ENCODE measurements around the gene RPL38. TPM values are rescaled to one million over a fixed set of nuclear protein-coding genes. Genes with fewer than 3 reads are reported as not detected.

Gene RPL38
- total RNA-seq, 3 donors from 2014 or later, result 617 to 705 (median 692) TPM

DNA sequence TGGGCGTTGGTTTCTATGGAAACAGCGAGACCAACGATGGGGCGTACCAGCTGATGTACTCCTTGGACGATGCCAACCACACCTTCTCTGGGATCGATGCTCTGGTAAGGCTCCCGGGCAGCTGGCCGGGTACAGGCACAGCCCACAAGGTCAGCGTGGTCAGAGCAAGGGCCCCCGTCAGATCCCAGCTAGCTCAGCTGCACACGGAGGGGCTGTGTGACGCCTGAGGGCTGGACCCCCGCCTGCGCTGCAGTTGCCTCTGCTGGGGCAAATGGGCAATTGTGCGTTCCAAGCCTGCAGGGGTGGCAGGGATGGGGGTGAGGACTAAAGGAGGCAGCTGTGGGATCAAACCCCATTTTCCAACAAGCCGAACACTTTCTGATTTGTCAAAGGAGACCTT lies 27.4 kb downstream of the RPL38 start:
- Histone ChIP-seq H3K4me1 (ENCODE audit: low read depth) (no peaks in the 10 kb centered on the region), H3K36me3 (ENCODE audit: low read depth) (no peaks in the 10 kb centered on the region), H3K9me3 (no peaks in the 10 kb centered on the region), H3K4me3 (no peak overlapping the region)
- TF ChIP-seq, protein P1, sequence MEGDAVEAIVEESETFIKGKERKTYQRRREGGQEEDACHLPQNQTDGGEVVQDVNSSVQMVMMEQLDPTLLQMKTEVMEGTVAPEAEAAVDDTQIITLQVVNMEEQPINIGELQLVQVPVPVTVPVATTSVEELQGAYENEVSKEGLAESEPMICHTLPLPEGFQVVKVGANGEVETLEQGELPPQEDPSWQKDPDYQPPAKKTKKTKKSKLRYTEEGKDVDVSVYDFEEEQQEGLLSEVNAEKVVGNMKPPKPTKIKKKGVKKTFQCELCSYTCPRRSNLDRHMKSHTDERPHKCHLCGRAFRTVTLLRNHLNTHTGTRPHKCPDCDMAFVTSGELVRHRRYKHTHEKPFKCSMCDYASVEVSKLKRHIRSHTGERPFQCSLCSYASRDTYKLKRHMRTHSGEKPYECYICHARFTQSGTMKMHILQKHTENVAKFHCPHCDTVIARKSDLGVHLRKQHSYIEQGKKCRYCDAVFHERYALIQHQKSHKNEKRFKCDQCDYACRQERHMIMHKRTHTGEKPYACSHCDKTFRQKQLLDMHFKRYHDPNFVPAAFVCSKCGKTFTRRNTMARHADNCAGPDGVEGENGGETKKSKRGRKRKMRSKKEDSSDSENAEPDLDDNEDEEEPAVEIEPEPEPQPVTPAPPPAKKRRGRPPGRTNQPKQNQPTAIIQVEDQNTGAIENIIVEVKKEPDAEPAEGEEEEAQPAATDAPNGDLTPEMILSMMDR (IDR thresholded peaks at IDR 0.05), result no peak
- no peak for ATAC-seq
- DNase-seq, result no peak
- intact Hi-C loops (cut with DNase I, micrococcal nuclease), result no loop called here

- TF ChIP-seq, protein P1 (IDR thresholded peaks at IDR 0.05), result no peak
- H3K4me1 ChIP-seq (ENCODE audit: low read depth), result no peaks in the 10 kb centered on the region
- intact Hi-C loops (cut with DNase I, micrococcal nuclease), result no loop called here
- H3K4me3 ChIP-seq, result no peak overlapping the region
- no peaks in the 10 kb centered on the region for H3K9me3 ChIP-seq
- no peak for ATAC-seq
- no peak for DNase-seq
- no peaks in the 10 kb centered on the region for H3K36me3 ChIP-seq (ENCODE audit: low read depth)
Measured at GRCh38 chr17:74231928-74232907, 28.7 kb downstream of the RPL38 start.

GRCh38 chr17:74233937-74234336 lies 30.5 kb downstream of the RPL38 start:
- intact Hi-C loops (cut with DNase I, micrococcal nuclease), result no loop called here
- H3K4me1 ChIP-seq (ENCODE audit: low read depth), result no peaks in the 10 kb centered on the region
- TF ChIP-seq, protein P1 (IDR thresholded peaks at IDR 0.05), result no peak
- no peak overlapping the region for H3K4me3 ChIP-seq
- DNase-seq (no peak), ATAC-seq (no peak)
- no peaks in the 10 kb centered on the region for H3K36me3 ChIP-seq (ENCODE audit: low read depth)
- H3K9me3 ChIP-seq, result no peaks in the 10 kb centered on the region

GRCh38 chr17:74234486-74234885 lies 31.0 kb downstream of the RPL38 start:
- no peaks in the 10 kb centered on the region for H3K4me1 ChIP-seq (ENCODE audit: low read depth)
- DNase-seq, result no peak
- intact Hi-C loops (cut with DNase I, micrococcal nuclease), result no loop called here
- no peaks in the 10 kb centered on the region for H3K36me3 ChIP-seq (ENCODE audit: low read depth)
- no peaks in the 10 kb centered on the region for H3K9me3 ChIP-seq
- H3K4me3 ChIP-seq, result no peak overlapping the region
- TF ChIP-seq, protein P1 (IDR thresholded peaks at IDR 0.05), result no peak
- no peak for ATAC-seq

- Histone ChIP-seq H3K36me3 (ENCODE audit: low read depth) (no peaks in the 10 kb centered on the region), H3K9me3 (no peaks in the 10 kb centered on the region), H3K4me3 (no peak overlapping the region), H3K4me1 (ENCODE audit: low read depth) (no peaks in the 10 kb centered on the region)
- ATAC-seq (no peak), DNase-seq (no peak)
- intact Hi-C loops (cut with DNase I, micrococcal nuclease), result no loop called here
- TF ChIP-seq, protein P1 (IDR thresholded peaks at IDR 0.05), result no peak
Measured at GRCh38 chr17:74235040-74235581, 31.6 kb downstream of the RPL38 start.
